Measurements from ENCODE around the gene SS18L1. TPM values are rescaled to one million over a fixed set of nuclear protein-coding genes. Genes with fewer than 3 reads are reported as not detected.

Gene SS18L1
- total and polyA plus RNA-seq, 12 donors = 9.0 to 45.7 (median 14.4) TPM

DNA sequence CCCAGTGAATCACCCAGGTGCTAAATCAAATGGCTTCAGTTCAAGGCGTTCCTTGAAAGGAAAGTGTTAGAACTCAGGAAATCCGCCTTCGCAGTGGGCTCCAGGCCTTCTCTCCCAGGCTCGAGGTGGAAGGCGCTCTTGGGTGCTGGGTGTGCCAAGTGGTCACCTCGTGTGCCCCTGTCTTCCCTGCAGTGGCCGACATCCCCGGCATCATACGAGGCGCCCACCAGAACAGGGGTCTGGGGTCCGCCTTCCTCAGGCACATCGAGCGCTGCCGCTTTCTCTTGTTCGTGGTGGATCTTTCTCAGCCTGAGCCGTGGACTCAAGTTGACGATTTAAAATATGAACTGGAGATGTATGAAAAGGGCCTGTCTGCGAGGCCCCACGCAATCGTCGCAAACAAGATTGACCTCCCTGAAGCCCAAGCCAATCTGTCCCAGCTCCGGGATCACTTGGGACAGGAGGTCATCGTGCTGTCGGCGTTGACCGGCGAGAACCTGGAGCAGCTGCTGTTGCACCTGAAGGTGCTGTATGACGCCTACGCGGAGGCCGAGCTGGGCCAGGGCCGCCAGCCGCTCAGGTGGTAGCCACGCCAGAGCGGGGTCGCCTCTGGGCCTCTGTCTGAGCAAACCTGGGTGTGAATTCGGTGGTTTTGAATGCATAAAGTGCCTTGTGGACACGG is 57.1 kb downstream of the SS18L1 start:
- H3K27me3 ChIP-seq = no peaks in the 10 kb centered on the region
- no peak for DNase-seq
- H3K27ac ChIP-seq = no peak overlapping the region
- H3K36me3 ChIP-seq (replicated peaks in 1 of 2) = peaks cover 0 to 58% of the 10 kb centered on the region in 2 donors
- no peaks in the 10 kb centered on the region for H3K4me1 ChIP-seq (replicated peaks in 1 of 2)
- H3K9me3 ChIP-seq (replicated peaks in 1 of 3) = no peaks in the 10 kb centered on the region
- H3K4me3 ChIP-seq = no peak overlapping the region
- intact Hi-C loops (cut with DNase I) = no loop called here
- TF ChIP-seq, protein P1, sequence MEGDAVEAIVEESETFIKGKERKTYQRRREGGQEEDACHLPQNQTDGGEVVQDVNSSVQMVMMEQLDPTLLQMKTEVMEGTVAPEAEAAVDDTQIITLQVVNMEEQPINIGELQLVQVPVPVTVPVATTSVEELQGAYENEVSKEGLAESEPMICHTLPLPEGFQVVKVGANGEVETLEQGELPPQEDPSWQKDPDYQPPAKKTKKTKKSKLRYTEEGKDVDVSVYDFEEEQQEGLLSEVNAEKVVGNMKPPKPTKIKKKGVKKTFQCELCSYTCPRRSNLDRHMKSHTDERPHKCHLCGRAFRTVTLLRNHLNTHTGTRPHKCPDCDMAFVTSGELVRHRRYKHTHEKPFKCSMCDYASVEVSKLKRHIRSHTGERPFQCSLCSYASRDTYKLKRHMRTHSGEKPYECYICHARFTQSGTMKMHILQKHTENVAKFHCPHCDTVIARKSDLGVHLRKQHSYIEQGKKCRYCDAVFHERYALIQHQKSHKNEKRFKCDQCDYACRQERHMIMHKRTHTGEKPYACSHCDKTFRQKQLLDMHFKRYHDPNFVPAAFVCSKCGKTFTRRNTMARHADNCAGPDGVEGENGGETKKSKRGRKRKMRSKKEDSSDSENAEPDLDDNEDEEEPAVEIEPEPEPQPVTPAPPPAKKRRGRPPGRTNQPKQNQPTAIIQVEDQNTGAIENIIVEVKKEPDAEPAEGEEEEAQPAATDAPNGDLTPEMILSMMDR (IDR thresholded peaks at IDR 0.05) = no peak
- TF ChIP-seq POLR2A (IDR thresholded peaks at IDR 0.05) = no peak
- WGBS, 4 donors = 92 to 95% (median 94%) methylated on average over 27 to 38 of the region's 38 CpGs

DNA sequence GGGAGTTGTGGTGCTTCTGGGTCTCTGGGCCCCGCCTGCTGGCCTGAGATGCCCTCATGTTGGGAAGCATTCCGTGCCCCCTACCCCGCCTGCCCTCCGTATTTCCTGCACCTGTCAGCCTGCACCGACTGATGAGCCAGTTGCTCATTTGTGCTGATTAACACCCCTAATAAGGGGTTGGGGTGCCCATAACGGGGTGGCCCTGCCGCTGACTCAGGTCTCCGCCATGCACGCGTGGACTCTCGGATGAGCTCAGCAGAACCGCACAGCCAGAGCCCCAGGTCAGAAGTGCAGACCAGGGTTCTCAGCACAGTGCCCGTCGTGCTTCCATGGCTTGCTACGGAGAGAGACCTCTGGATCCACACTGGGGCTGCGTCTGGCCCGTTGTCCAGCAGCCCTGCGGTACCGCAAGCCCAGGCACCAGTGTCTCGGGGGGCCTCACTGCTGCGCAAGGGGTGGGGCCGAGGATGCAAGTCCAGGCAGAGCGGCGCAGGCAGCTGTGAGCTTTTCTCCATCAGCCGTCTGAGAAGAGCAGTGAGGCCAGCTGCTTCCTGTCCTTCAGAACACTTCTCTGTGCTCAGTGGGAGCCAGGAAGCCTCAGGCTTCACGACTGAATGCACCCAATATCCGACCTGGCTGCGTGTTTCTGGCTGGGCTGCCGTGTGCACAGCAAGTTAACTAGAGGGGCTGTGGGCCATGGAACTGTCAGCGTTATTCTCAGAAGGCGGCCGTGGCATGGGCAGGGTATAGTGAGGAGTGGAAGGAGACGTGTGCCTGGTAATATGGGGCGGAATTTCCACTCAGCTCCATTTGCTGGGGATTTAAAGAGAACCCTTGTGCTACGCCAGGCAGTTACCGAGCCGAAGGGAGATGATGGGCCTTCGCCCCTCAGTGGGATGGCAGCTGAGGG is 57.9 kb downstream of the SS18L1 start:
- Histone ChIP-seq H3K27me3 (no peaks in the 10 kb centered on the region), H3K36me3 (replicated peaks in 1 of 2) (peaks cover 0 to 51% of the 10 kb centered on the region in 2 donors), H3K4me3 (no peak overlapping the region), H3K4me1 (replicated peaks in 1 of 2) (no peaks in the 10 kb centered on the region), H3K27ac (no peak overlapping the region), H3K9me3 (replicated peaks in 1 of 3) (no peaks in the 10 kb centered on the region)
- 86 to 91% (median 89%) methylated on average over 13 to 38 of the region's 38 CpGs for WGBS, 4 donors
- intact Hi-C loops (cut with DNase I) = no loop called here
- TF ChIP-seq POLR2A (IDR thresholded peaks at IDR 0.05) = no peak
- TF ChIP-seq, protein P1 (IDR thresholded peaks at IDR 0.05) = no peak
- no peak for DNase-seq

DNA sequence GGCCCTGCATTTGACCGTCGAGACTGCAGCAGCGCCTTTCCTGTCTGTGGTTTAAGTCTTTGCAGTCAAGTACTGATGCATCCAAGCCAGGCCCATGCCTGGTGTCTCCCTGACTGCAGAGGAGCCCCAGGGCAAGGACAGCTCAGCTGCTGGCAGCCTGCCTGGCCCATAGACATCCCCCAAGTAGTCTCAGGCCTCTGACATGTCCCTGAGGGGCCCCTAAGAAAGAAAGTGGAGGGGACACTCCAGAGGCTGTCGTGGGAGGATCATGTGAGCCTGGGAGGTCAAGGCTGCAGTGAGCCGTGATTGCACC is 58.5 kb downstream of the SS18L1 start:
- TF ChIP-seq POLR2A (IDR thresholded peaks at IDR 0.05) = no peak
- TF ChIP-seq, protein P1 (IDR thresholded peaks at IDR 0.05) = no peak
- Histone ChIP-seq H3K27me3 (no peaks in the 10 kb centered on the region), H3K9me3 (replicated peaks in 1 of 3) (no peaks in the 10 kb centered on the region), H3K4me1 (replicated peaks in 1 of 2) (no peaks in the 10 kb centered on the region), H3K4me3 (no peak overlapping the region), H3K27ac (no peak overlapping the region), H3K36me3 (replicated peaks in 1 of 2) (peaks cover 0 to 49% of the 10 kb centered on the region in 2 donors)
- no peak for DNase-seq
- WGBS, 4 donors = 27 to 63% (median 48%) methylated on average over 2 to 5 of the region's 5 CpGs
- intact Hi-C loops (cut with DNase I) = no loop called here

DNA sequence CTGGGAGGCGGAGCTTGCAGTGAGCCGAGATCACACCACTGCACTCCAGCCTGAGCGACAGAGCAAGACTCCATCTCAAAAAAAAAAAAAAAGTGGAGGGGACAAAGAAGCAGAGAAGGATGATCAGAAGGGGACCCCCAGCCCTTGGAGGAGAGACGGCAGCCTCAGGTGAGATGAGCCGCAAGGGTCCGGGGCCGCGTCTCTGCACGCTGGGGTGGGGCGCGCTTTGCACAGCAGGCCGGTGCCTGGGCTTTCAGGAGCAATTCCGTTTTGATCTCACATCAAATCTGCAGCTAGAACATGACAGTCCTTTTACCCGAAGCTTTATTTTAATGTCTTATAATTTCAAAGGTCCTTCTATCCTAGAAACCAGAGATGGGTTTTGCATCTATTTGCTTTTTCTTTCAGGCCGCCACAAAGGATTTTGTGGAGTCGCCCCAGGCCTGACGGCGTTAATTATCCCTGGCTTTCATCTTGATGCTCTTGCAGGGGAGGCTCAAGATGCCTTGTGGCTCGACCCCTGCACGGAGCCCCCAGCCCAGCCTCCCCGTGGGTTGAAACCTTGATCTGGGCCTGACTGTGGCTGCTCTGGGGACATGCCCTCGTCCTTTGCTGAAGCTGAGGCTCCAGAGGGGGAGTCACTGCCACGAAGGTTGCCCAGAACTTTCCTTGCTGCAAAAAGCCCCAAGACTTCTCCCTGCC is 59.3 kb downstream of the SS18L1 start:
- TF ChIP-seq POLR2A (IDR thresholded peaks at IDR 0.05) = no peak
- TF ChIP-seq, protein P1 (IDR thresholded peaks at IDR 0.05) = no peak
- no peak for DNase-seq
- Histone ChIP-seq H3K27ac (no peak overlapping the region), H3K27me3 (no peaks in the 10 kb centered on the region), H3K4me1 (replicated peaks in 1 of 2) (no peaks in the 10 kb centered on the region), H3K9me3 (replicated peaks in 1 of 3) (no peaks in the 10 kb centered on the region), H3K36me3 (replicated peaks in 1 of 2) (peaks cover 0 to 41% of the 10 kb centered on the region in 2 donors), H3K4me3 (no peak overlapping the region)
- WGBS, 4 donors = 85 to 90% (median 87%) methylated on average over 23 of the region's 23 CpGs
- intact Hi-C loops (cut with DNase I) = no loop called here
